HepG2 (cell line): ENCODE data around the gene DLG2. TPM values are rescaled to one million over a fixed set of nuclear protein-coding genes. Genes with fewer than 3 reads are reported as not detected.

ENCODE experiments used
- ATAC-seq: fragments of 200-7000 bp; cut with Tn5 transposase; 3 replicates; pipeline ENCODE4 v1.9.1; 2020; ENCODE audit warnings: mild to moderate bottlenecking, moderate library complexity
- BruUV-seq: library from RNA; stranded (reverse); fragments of 400-500 nt; replicated peaks from 2 replicates; lab custom pipeline; 2021; lab: Mats Ljungman, UMichigan
- CTCF ChIA-PET: fragments of 300-600 bp; formaldehyde crosslinking; extraction: SDS; loops from one replicate; lab custom pipeline; 2021; ENCODE audit warnings: low total read pairs, inconsistent platforms, low intra/inter-chr PET ratio; lab: Yijun Ruan, JAX
- POLR2A ChIA-PET: fragments of 350-600 bp; sonication (Branson Sonifier 250); formaldehyde crosslinking; loops from one replicate; lab custom pipeline; 2020; ENCODE audit warnings: antibody characterized with exemption, inconsistent platforms; lab: Yijun Ruan, JAX
- DNase-seq: peaks from one replicate; pipeline ENCODE4 v3.0.0-alpha.2; 2015; ENCODE audit warnings: low spot score
- FAIRE-seq: peaks from 3 replicates; lab custom pipeline; 2011; peaks lifted over from hg19 to GRCh38; lab: Jason Lieb, UNC
- H2AFZ ChIP-seq: one replicate; pipeline ENCODE4 v1.6.1; 2011; ENCODE audit warnings: low read length, inconsistent platforms
- H3K27ac ChIP-seq: fragments of 300-600 bp; 3 replicates; pipeline ENCODE4 v1.8.0; 2011; ENCODE audit warnings: mixed run types, mild to moderate bottlenecking, mixed read lengths, low read length, inconsistent platforms; ENCODE audit not compliant: insufficient read depth; ENCODE audit errors: extremely low read length
- H3K27me3 ChIP-seq, 2 experiments: fragments of 200-600 bp in 1 of 2; 2 replicates in 1 of 2; 3 replicates in 1 of 2; pipeline versions ENCODE4 v1.6.0 to v1.8.0; 2011; ENCODE audit warnings: low read length in 2 of 2, mild to moderate bottlenecking in 2 of 2, moderate library complexity in 2 of 2, inconsistent platforms in 1 of 2; ENCODE audit not compliant: insufficient read depth in 2 of 2, control insufficient read depth in 1 of 2
- H3K36me3 ChIP-seq, 2 experiments: fragments of 200-600 bp in 1 of 2; replicated peaks in 1 of 2; 2 replicates in 1 of 2; 3 replicates in 1 of 2; pipeline versions ENCODE4 v1.5.1 to v1.8.0; 2011; ENCODE audit warnings: low read length in 2 of 2, inconsistent platforms in 1 of 2; ENCODE audit not compliant: insufficient read depth in 2 of 2, control insufficient read depth in 1 of 2
- H3K4me1 ChIP-seq: 2 replicates; pipeline ENCODE4 v1.5.1; 2012; ENCODE audit warnings: low read length, inconsistent platforms; ENCODE audit not compliant: insufficient read depth
- H3K4me2 ChIP-seq: 2 replicates; pipeline ENCODE4 v1.6.0; 2011; ENCODE audit warnings: low read depth, low read length, inconsistent platforms
- H3K4me3 ChIP-seq, 3 experiments: fragments of 200-600 bp in 1 of 3; sonication (generic), shearing (Covaris generic) in 1 of 3; replicated peaks in 1 of 3; 2 replicates each; pipeline ENCODE4 v1.5.1; 2011 to 2016; ENCODE audit warnings: low read length in 3 of 3, inconsistent platforms in 2 of 3, low read depth in 2 of 3, mild to moderate bottlenecking in 2 of 3, control low read depth in 1 of 3, mixed read lengths in 1 of 3; ENCODE audit not compliant: insufficient read depth in 1 of 3
- H3K79me2 ChIP-seq: one replicate; pipeline ENCODE4 v1.6.1; 2011; ENCODE audit warnings: low read length, inconsistent platforms; ENCODE audit not compliant: insufficient read depth
- H3K9ac ChIP-seq: 2 replicates; pipeline ENCODE4 v1.6.0; 2011; ENCODE audit warnings: mild to moderate bottlenecking, low read depth, low read length, inconsistent platforms; ENCODE audit not compliant: insufficient read depth
- H3K9me3 ChIP-seq: 2 replicates; pipeline ENCODE4 v1.5.1; 2012; ENCODE audit warnings: mild to moderate bottlenecking, low read length
- H4K20me1 ChIP-seq: 2 replicates; pipeline ENCODE4 v1.6.0; 2011; ENCODE audit warnings: inconsistent platforms, mild to moderate bottlenecking, low read length, moderate library complexity; ENCODE audit not compliant: insufficient read depth
- ELF4 ChIP-seq: sonication (generic); formaldehyde crosslinking; IDR thresholded peaks from 2 replicates; pipeline ENCODE4 v1.5.0; 2020; ENCODE audit warnings: missing genetic modification reagents, mild to moderate bottlenecking, moderate library complexity, borderline replicate concordance
- GRHL1 ChIP-seq: sonication (generic); formaldehyde crosslinking; conservative IDR thresholded peaks from 2 replicates; pipeline ENCODE4 v1.8.0; 2022; ENCODE audit warnings: missing genetic modification reagents
- HNRNPL ChIP-seq: fragments of 200-400 bp; formaldehyde crosslinking; IDR thresholded peaks from 2 replicates; pipeline ENCODE4 v1.6.1; 2017; ENCODE audit warnings: mild to moderate bottlenecking, low read depth, low read length
- HOMEZ ChIP-seq: IDR thresholded peaks from 2 replicates; pipeline ENCODE4 v1.6.1; 2016; ENCODE audit warnings: low read depth
- MYNN ChIP-seq: sonication (generic); formaldehyde crosslinking; IDR thresholded peaks from 2 replicates; pipeline ENCODE4 v1.4.0; 2020; ENCODE audit warnings: mild to moderate bottlenecking, low read depth, missing genetic modification reagents
- NAIF1 ChIP-seq: sonication (generic); formaldehyde crosslinking; IDR thresholded peaks from 2 replicates; pipeline ENCODE4 v1.5.0; 2020; ENCODE audit warnings: mild to moderate bottlenecking, missing genetic modification reagents, borderline replicate concordance
- NR2F2 ChIP-seq: IDR thresholded peaks from 2 replicates; pipeline ENCODE4 v1.6.1; 2012; ENCODE audit warnings: low read depth, inconsistent platforms, borderline replicate concordance
- SIX1 ChIP-seq: sonication (generic); formaldehyde crosslinking; IDR thresholded peaks from 2 replicates; pipeline ENCODE4 v1.4.0; 2020; ENCODE audit warnings: missing genetic modification reagents, borderline replicate concordance
- SMARCE1 ChIP-seq: fragments of 450-650 bp; IDR thresholded peaks from 2 replicates; pipeline ENCODE4 v1.6.1; 2017; ENCODE audit warnings: borderline replicate concordance
- SOX13 ChIP-seq, 3 experiments: fragments of 450-650 bp in 1 of 3; sonication (generic) in 1 of 3; formaldehyde crosslinking in 1 of 3; IDR thresholded peaks in 2 of 3; conservative IDR thresholded peaks in 1 of 3; 2 replicates each; pipeline versions ENCODE4 v1.5.0 to v1.6.1; 2016 to 2020; ENCODE audit warnings: antibody characterized with exemption in 1 of 3, mild to moderate bottlenecking in 1 of 3, missing compliant biosample characterization in 1 of 3, missing genetic modification reagents in 1 of 3, moderate library complexity in 1 of 3
- SP4 ChIP-seq: sonication (generic); formaldehyde crosslinking; IDR thresholded peaks from 2 replicates; pipeline ENCODE4 v1.8.1; 2023; ENCODE audit warnings: mild to moderate bottlenecking, missing genetic modification reagents
- TCF7 ChIP-seq: sonication (generic); IDR thresholded peaks from 2 replicates; pipeline ENCODE4 v1.6.1; 2016; ENCODE audit warnings: antibody characterized with exemption, low read depth
- TSC22D2 ChIP-seq: sonication (generic); formaldehyde crosslinking; IDR thresholded peaks from 2 replicates; pipeline ENCODE4 v1.5.1; 2020; ENCODE audit warnings: missing genetic modification reagents, mild to moderate bottlenecking, borderline replicate concordance
- YY1 ChIP-seq: IDR thresholded peaks from 2 replicates; pipeline ENCODE4 v1.6.1; 2011; ENCODE audit warnings: low read length, low read depth, moderate library complexity, mild to moderate bottlenecking; ENCODE audit not compliant: insufficient read depth, insufficient replicate concordance
- ZNF280B ChIP-seq: sonication (generic); formaldehyde crosslinking; IDR thresholded peaks from 2 replicates; pipeline ENCODE4 v1.5.0; 2020; ENCODE audit warnings: missing genetic modification reagents, mild to moderate bottlenecking, borderline replicate concordance
- ZNF3 ChIP-seq: IDR thresholded peaks from 2 replicates; pipeline ENCODE4 v1.7.0; 2017; ENCODE audit warnings: inconsistent platforms
- ZNF546 ChIP-seq: sonication (generic); formaldehyde crosslinking; conservative IDR thresholded peaks from 2 replicates; pipeline ENCODE4 v1.8.1; 2023; ENCODE audit warnings: mild to moderate bottlenecking, missing genetic modification reagents
- ZNF670 ChIP-seq: sonication (generic); formaldehyde crosslinking; IDR thresholded peaks from 2 replicates; pipeline ENCODE4 v1.8.0; 2022; ENCODE audit warnings: mild to moderate bottlenecking, missing genetic modification reagents, borderline replicate concordance
- WGBS: methylation state at CpG from one replicate; pipeline ENCODE4 v1.1.6; 2017; ENCODE audit warnings: low lambda C conversion rate; 5-methylcytosine and 5-hydroxymethylcytosine counted together
- in situ Hi-C: cut with HindIII; loops from 2 replicates; pipeline ENCODE4 v1.10.0; 2017; ENCODE audit warnings: low pct_unique_long_range_greater_than_20kb; ENCODE audit not compliant: extremely low pct_ligation_motif_present
- intact Hi-C: fragments of 100-400 bp; cut with micrococcal nuclease; formaldehyde crosslinking; loops from one replicate; pipeline ENCODE4 v1.10.0; 2022; ENCODE audit not compliant: unreplicated experiment
- polyA plus RNA-seq, 8 experiments: library from polyadenylated mRNA; depleted of rRNA in 3 of 8; stranded (reverse) in 7 of 8; unstranded in 1 of 8; fragments of >200 nt; fragmentation: Illumina TruSeq in 4 of 8; extraction: Trizol in 4 of 8; gene quantifications; 2 replicates each; pipeline versions ENCODE4 v1.2.1 to v1.2.3, GENCODE V29; 2011 to 2016; ENCODE audit warnings: low read depth in 4 of 8, missing spikeins in 1 of 8, mixed read lengths in 1 of 8; ENCODE audit not compliant: insufficient read depth in 1 of 8
- total RNA-seq, 5 experiments: library from RNA; depleted of rRNA; stranded (reverse); fragments of >200 nt; fragmentation: Illumina TruSeq; extraction: Trizol; gene quantifications; 2 replicates each; pipeline ENCODE4 v1.2.3, GENCODE V29; 2016; ENCODE audit warnings: low read depth in 1 of 5

The DLG2 gene
- total and polyA plus RNA-seq, 2 of the 13 experiments (the other 11 are each of a cell fraction or from before 2014, with no cell fraction given): 0.46 to 1.0 TPM

- TF ChIP-seq TCF7 (peak; percentile 34; the same call in 1 of the 2 replicates), ZNF3 (CRISPR knock-in tag) (0 out of 2 replicates have a peak, but pooled peaks have one; percentile 48), SOX13 (IDR thresholded peaks at IDR 0.05) (no peak), SOX13 (CRISPR knock-in tag; conservative IDR thresholded peaks at IDR 0.05 in 1 of 2, IDR thresholded peaks at IDR 0.05 in 1 of 2) (peak in 1 of 2 experiments; percentile 21; a peak in 1 of 4 replicates), NR2F2 (peak; percentile 47; the same call in 1 of the 2 replicates), SIX1 (CRISPR knock-in tag) (peak; percentile 15; the same call in 1 of the 2 replicates), HNRNPL (0 out of 2 replicates have a peak, but pooled peaks have one; percentile 29), HOMEZ (no peak), NAIF1 (no peak)
- TF ChIP-seq, all 625 proteins: peak for 10
Measured at GRCh38 chr11:83520849-83521248, 2106.3 kb downstream of the DLG2 start (continued).

- Histone ChIP-seq H3K4me1 (peaks cover 24% of the 10 kb centered on the region), H3K9ac (no peak overlapping the region), H4K20me1 (no peaks in the 10 kb centered on the region), H3K9me3 (no peaks in the 10 kb centered on the region), H2AFZ (no peak overlapping the region), H3K36me3 (no peaks in the 10 kb centered on the region), H3K4me2 (no peak overlapping the region), H3K79me2 (no peaks in the 10 kb centered on the region), H3K27me3 (no peaks in the 10 kb centered on the region), H3K4me3 (no peak overlapping the region), H3K27ac (no peak overlapping the region)
- ATAC-seq (no peak), DNase-seq (no peak), FAIRE-seq (no peak)
- ChIA-PET CTCF (no interaction called here), POLR2A (no interaction called here)
- in situ Hi-C loops (no loop called here), intact Hi-C loops (no loop called here)
- no TSS peak for BruUV-seq
- 39% methylated on average over 2 of the region's 2 CpGs for WGBS
- TF ChIP-seq ZNF280B (CRISPR knock-in tag) (no peak), SMARCE1 (no peak), ZNF546 (no peak), ZNF670 (CRISPR knock-in tag) (no peak), MYNN (CRISPR knock-in tag) (no peak), TSC22D2 (CRISPR knock-in tag) (no peak), ELF4 (no peak), YY1 (no peak), GRHL1 (CRISPR knock-in tag) (no peak), SP4 (CRISPR knock-in tag) (no peak)
Measured at GRCh38 chr11:83511646-83512045, 2115.5 kb downstream of the DLG2 start.
